GM19240 (cell line): Measurements from ENCODE around the gene STK16.
"Not testable (repeated sequence)": the region's sequence is repeated elsewhere in the genome, so short reads cannot be mapped to it uniquely, and the experiment has no call there.

Experiments used
- DNase-seq: peaks from one replicate; pipeline ENCODE4 v3.0.0; 2011; ENCODE audit warnings: low spot score; ENCODE audit not compliant: insufficient read length

The STK16 gene

DNA sequence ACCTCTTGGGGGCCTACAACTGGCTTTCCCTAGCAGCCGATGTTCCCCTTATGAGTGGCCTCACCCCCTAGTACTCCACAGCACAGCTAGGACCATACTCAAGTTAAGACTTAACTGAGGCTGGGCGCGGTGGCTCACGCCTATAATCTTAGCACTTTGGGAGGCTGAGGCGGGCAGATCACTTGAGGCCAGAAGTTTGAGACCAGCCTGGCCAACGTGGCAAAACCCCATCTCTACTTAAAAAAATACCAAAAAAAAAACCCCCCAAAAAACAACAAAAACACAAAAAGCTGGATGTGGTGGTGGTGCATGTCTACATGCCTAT, 41.8 kb downstream of the STK16 start:
- not testable (repeated sequence) for DNase-seq

DNA sequence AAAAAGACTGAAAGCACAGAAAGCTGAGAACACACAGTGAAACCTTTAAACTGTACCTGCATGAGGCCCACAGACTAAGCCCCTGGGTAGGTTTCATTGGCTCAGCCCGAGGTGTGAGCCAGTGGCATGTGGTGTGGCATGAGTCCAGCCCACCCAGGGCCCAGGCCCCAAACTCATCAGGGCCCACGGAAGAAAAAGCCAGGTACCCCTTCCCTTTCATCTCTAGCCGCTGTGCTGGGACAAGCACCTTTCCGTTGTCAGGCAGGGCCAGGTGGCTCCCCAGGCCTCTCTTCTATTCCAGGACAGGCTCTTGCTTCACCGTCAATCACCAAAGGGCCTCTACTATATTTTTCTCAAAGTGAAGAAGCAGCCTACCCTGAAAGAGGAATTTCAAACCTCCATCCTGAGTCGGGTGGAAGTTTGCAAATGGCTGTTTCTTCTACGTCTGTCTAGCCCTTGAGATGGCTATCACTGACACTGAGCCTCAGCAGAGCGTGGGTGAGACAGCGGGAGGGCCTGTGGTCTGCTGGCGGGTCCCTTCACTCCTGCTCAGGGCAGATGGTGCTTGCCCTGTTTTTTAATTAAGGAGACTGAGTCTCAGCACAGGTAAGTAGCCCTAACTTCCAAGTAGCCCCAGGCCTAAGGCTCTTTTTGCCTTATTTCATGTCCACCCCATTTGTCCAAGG, 42.4 kb downstream of the STK16 start:
- DNase-seq, result no peak

DNA sequence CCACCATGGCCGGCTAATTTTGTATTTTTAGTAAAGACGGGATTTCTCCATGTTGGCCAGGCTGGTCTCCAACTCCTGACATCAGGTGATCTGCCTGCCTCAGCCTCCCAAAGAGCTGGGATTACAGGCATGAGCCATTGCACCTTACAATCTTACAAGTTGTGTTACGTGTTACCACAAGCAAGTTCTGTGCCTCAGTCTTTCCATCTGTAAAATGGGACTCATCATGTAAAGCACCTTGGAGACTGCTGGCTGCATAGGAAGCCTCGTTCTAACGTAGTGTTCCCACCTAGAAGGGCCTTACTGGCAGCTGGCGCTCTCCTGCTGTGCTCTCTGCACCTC, 43.9 kb downstream of the STK16 start:
- DNase-seq, result no peak

DNA sequence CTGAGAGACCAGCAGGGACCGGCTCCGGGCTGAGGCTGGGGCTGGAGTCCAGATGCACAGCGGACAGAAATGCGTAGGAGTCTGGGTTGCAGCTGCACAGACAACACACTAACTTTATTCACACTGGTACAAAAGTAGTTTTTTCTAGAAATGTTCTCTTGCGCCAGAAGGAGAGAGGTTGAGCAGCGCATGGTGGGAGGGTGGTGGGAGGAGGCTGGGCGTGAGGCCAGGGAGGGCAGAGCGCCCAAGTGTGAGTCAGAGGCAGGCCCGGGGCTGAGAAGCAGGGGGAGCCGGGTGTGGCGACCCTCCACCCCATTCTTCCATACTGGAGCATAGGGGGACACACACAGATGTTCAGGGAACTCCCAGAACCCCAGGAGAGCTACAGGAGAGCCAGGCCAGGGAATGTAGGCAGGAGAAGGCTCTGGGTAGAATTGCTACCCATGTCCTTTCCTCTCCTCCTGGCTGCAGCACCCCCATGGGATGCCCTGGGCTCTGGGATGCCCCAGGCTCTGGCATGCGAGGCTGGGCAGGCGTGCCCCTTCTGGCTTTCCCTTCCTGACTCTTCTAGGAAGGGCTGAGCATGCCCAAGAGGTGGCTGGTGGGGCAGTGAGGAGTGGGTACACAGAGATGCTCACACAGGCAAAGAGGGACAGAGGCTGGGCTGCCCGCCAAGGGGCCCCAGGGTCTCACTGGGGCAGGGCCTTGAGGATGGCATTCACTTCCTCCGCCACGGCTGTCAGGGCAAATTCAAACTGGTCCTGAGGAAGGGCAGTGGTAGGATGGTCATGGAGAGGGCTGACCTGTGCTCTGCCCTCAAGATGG, 44.5 kb downstream of the STK16 start:
- no peak for DNase-seq

DNA sequence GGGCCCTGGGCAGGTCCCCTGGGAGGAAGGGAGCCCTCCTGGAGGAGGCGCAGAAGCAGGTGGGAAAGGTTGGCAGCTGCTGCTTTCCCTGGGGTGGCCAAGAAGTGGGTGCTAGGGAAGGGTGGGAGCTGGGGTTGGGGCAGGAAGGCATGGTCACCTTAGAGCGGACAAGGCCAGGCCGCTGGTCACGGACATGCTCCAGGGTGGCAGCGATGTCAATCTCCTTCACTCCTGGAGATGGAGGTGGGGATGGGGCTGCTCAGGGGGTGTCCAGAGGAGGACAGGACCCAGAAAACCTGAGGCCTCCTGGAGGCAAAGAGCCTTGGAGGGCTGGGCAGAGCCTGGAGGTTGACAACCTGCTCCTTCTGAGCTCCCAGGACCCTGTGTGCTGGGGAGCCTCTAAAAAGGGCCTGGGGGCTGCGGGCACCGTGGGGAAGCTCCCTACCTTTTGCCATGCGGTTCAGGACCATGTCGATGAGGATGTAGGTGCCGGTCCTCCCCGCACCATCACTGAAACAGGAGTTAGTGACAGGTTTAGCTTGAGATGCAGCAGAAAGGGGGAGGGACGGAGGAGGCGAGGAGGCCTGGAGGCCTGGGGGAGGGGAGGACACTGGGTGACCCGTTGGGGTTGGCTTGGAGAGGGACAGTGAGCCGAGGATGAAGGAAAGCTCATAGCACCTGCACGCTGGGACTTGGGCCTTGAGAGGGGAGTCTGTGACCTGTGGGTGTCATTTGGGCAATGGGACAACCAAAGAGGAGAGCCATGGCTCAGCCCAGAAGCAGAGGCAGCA, 45.3 kb downstream of the STK16 start:
- DNase-seq, result no peak

DNA sequence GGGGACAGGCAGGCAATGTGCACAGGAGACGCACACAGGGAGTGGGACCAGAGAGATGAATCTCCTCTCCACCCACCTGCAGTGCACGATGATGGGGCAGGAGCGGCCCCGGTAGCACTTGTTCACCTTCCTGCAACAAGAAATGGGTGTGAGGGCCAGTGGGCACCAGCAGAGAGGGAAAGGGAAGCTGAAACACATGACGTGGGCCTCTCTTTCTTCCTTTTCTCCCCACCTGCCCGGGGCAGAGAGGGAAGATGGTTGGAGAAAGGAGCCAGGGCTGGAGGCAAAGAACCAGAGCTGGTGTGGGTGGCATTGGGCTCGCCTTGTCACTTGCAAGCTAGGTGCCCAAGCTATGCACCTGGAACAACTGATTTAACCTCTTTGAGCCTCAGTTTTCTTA, 46.1 kb downstream of the STK16 start:
- DNase-seq, result no peak

DNA sequence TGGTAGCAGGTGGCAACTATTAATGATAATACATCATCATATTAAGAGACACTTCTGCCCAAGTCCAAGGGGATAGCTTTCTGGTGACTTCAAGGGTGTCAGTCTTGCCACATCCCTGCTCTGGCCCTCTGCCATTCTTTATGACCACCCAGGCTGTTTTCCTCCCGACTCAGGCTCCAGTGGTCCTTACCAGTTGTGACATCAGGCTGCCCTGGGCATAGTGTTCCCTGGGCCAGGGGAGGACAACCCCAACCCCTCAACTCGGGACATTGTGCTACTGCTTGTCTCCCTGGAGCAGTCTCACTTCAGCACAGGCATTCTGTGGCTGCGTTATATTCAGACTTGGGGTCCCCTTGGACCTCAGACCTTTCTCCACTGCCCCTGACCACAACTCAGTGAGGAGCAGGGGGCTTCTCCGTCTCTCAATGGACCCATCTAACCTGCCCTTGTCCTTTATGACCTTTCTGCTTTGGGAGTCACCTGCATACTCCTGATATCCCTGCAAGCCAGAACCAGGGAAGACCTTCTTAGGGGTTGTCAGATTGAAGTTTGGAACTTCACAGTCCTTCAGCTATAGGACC, 46.7 kb downstream of the STK16 start:
- DNase-seq, result no peak

DNA sequence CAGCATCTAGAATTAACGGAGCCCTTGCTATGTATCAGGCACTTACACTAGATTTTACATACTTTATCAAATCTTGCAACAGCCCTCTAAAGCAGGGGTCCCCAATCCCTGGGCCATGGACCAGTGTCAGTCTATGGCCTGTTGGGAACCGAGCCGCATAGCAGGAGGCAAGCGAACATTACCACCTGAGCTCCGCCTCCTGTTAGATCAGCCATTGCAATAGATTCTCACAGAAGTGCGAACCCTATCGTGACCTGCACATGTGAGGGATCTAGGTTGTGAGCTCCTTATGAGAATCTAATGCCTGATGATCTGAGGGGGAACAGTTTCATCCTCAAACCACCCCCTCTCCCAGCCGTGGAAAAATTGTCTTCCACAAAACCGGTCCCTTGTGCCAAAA, 47.3 kb downstream of the STK16 start:
- DNase-seq, result no peak

DNA sequence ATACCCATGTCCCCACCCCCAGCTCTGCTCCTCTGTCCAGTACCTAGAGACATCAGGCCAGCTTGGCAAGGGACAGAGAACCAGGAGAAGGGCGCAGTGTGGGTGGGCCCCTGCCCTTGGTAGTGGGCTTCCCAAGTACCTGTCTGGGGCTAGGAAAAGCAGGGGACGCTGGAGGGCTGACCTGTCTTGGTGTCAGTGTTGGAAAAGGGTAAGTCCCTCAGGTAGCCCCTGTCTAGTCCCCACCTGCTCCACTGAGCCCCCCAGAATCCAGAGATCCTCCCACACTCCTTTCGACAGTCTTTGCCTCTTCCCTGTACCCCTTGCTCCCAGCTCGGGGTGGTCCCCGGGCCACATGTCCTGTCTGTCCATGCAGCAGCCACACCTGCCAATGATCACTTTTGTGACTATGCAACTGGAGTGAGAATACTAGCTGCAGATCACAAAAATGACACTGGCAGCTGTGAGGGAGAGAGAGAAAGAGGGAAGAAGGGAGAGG, 48.5 kb downstream of the STK16 start:
- no peak for DNase-seq

DNA sequence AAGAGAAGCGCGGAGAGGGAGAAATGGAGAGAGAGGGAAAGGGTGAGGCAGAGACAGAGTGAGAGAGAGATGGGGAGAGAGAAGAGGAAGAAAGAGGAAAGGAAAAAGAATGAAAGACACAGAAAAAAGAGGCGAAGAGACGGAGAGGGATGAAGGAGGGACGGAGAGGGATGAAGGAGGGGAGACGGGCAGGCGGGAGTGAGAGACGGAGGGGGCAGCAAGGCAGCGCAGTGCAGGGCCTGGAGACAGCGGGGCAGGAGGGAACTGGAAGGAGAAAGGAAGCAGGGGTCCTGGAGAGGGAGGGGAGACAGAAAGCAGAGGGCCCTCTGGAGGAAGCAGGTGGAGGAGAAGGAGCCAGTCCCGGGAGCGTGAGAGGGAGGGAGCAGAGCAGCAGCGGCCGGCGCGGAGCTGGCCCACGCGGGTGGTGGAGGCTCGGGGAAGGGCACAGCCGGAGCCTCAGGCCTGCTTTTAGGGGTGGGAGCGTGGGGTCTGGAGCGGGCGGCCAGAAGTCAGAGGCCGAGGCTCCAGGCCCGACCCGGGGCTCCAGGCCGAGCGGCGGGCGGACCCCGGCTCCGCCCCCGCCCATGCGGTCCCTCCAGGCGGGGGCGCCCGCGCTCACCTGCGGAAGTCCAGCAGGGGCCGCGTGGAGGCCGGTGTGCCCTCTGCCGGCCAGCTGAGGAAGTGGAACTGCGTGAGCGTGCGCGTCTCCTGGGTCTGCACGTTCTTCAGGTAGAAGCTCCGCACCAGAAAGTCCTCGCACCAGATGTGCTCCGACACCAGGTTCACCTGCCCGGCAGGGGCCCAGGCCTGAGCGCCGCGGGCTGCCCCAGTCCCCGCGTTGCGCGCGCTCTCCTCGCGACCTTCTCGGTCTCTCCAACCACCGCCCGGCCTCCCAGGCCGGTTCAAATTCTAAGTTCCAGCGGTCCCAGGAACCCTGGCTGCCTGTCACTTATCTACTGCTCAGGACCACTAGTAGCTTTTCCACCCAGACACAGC, 49.4 kb downstream of the STK16 start:
- DNase-seq, result peak; percentile 96

DNA sequence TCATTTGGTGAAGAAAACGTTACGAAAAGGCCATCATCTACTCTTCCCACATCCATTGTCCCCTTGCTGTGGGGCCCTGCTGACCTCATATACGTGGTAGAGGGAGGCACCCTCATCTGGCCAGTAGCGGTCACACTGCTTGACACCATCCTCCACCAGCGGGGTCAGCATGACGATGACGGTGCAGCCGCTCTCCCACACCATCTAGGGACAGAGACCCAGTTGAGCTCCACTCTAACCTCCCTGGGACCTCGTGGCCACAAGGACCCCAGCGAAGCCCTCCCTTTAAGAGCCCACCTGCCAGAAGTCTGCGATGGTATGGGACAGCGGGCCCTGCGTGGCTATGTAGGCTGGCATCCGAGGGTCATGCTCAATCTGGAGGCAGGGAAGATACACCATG, 50.9 kb downstream of the STK16 start:
- DNase-seq, result no peak

DNA sequence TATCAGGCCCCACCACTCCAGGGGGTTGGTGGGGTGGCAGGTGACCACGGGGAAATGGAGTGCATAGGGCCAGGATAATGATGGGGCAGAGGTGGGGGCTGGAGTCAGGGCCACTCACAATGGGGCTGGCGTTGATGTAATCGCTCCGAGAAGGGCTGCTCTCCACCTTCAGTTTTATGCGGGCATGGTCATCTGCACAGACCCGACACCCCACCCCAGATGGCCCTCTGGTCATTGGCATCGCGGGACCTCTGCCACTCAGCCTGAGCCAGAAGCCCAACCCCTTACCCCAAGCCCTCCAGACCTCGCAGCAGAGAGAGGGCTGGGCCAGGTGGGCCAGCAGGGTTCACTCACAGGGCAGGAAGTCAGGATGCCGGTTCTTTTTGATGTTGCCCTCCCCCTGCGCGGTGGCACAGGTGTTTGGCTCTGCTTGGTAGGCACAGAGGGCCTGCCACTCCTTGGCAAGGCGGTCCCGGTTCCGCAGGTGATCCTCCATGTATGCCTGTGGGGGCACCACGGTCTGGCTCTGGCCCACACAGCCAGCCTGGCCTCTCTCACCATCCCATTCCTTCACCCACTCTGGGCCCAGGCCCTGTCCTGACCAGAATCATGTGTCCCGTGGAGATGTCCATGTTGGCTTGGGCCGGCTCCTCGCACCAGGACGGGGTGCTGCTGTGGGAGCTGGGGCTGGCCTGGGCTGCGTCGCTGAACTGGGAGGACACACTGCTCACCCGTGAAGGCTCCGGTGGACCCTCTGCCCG, 51.5 kb downstream of the STK16 start:
- DNase-seq, result no peak

DNA sequence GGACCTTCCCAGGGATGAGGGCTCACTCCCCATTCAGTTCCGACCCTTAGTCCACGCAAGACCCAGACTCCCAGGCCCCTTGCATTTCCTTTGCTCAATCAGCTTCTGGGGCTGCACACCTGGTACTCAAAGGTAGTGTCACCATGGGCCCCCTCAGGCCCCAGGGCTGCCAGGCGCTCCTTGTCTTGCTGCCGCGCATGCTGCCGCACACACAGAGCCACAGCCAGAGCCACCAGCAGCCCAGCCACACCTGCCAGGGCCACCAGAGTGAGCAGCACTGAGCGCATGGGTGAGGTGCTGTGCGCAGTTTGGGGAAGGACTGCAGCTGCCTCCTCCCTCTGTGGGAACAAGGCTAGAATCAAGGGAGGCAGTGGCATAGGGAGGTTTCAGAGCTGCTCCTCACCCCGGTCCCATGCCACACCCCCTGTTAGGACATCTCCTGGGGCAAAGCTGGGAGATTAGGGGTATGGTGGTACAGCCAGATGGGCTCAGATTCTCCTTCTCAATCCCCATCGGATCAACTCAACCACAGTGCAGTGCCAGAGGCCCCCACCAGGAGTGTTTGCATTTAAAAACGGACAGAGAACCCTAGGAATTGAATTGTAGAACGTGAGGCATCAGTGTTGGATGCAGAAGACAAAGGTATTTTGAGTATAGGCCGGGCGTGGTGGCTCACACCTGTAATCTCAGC, 52.6 kb downstream of the STK16 start:
- DNase-seq, result no peak

DNA sequence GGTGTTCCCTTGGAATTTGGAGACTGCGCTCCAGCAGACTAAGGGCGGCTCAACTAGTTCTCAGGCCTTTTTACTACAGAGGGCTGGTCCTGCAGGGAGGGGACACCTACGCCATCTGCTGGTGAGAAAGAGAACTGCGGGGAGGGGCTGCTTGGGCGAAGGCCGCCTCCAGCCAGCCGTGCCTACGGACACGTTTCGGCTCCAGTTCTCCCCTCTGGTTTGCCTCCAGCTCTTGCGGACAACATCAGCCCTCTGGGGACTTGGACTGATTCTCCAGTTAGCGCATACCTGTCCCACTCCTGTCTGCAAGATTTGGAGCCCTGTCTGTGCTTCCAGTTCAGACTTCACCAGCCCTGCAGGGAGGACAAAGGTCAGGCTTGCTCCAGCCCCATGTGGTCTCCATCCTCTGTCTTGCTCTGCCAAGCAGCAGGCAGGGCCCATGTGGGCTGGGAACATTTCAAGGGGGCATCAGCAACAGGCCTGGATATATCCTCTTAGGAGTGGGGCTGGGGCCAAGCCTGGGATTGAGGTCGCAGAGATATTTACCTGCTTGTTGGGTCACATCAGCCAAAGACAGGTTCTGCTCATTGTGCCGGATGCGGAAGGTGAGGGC, 53.6 kb downstream of the STK16 start:
- peak; percentile 91 for DNase-seq

DNA sequence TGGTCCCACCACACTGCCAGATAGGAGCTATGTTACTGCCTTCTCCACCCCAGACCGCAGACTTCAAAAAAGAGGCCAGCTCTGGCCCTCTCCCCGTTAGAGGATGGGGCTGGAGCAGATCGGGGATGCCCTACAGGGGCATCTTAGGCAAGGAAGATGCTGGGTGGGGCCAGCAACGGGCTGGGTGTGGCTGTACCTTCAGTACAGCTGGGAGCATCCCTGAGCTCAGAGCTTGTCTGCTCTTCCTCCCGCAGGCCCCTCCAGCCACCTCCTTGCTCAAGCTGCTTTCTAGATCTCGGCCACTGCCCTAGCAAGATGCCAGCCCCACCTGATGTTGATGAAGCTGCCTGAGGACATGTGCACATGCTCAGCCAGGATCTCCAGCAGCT, 54.1 kb downstream of the STK16 start:
- no peak for DNase-seq
